Calu3 (cell line): ENCODE results near the gene EYA3. TPM values are rescaled to one million over a fixed set of nuclear protein-coding genes. Genes with fewer than 3 reads are reported as not detected.

ENCODE experiments used
- BruUV-seq: library from RNA; stranded (reverse); fragments of 400-500 nt; replicated peaks from 2 replicates; lab custom pipeline; 2021; lab: Mats Ljungman, UMichigan
- CTCF ChIA-PET: fragments of 300-600 bp; sonication (Branson Sonifier 250); formaldehyde crosslinking; loops from one replicate; lab custom pipeline; 2022; ENCODE audit warnings: antibody characterized with exemption; lab: Charles Lee
- DNase-seq: peaks from one replicate; pipeline ENCODE4 v3.0.0; 2022
- H3K27ac Mint-ChIP-seq: one replicate; pipeline ENCODE4 v1.8.0; 2022; ENCODE audit warnings: mixed read lengths; ENCODE audit not compliant: unreplicated experiment
- H3K27me3 Mint-ChIP-seq: one replicate; pipeline ENCODE4 v1.8.0; 2022; ENCODE audit warnings: mixed read lengths; ENCODE audit not compliant: unreplicated experiment
- H3K36me3 Mint-ChIP-seq: one replicate; pipeline ENCODE4 v1.8.0; 2022; ENCODE audit warnings: mild to moderate bottlenecking, moderate library complexity, mixed read lengths; ENCODE audit not compliant: insufficient read depth, unreplicated experiment
- H3K4me1 Mint-ChIP-seq: one replicate; pipeline ENCODE4 v1.8.0; 2022; ENCODE audit warnings: mild to moderate bottlenecking, low read depth, mixed read lengths; ENCODE audit not compliant: unreplicated experiment
- H3K4me3 Mint-ChIP-seq: one replicate; pipeline ENCODE4 v1.8.0; 2022; ENCODE audit warnings: mild to moderate bottlenecking, low read depth, moderate library complexity, mixed read lengths; ENCODE audit not compliant: unreplicated experiment
- H3K9me3 Mint-ChIP-seq: one replicate; pipeline ENCODE4 v1.8.0; 2022; ENCODE audit warnings: low read depth, mixed read lengths; ENCODE audit not compliant: unreplicated experiment
- CTCF ChIP-seq: fragments of 200-600 bp; IDR thresholded peaks from one replicate; pipeline ENCODE4 v1.8.0; 2022; ENCODE audit warnings: antibody characterized with exemption; ENCODE audit not compliant: unreplicated experiment
- intact Hi-C: fragments of 100-400 bp; cut with micrococcal nuclease; formaldehyde crosslinking; loops from one replicate; pipeline ENCODE4 v1.10.0; 2022; ENCODE audit not compliant: unreplicated experiment
- total RNA-seq: library from RNA; stranded (reverse); gene quantifications from 2 replicates; pipeline ENCODE4 v1.2.3, GENCODE V29; 2022

Gene EYA3
- total RNA-seq, 1 experiment from 2014 or later, result 18.8 TPM

DNA sequence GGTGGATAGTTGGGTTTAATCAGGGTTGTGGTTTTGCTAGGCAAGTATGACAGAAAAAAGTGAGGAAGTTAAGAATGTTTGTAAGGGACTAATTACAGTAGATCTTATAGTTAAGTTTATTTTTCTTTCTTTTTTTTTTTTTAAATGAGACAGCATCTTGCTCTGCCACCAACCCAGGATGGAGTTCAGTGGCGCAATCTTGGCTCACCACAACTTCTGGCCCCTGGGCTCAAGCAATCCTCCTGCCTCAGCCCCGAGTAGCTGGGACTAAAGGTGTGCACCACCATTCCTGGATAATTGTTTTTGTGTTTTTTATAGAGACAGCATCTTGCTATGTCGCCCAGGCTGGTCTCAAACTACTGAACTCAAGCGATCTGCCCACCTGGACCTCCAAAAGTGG is 41.7 kb downstream of the EYA3 start:
- TF ChIP-seq CTCF, result no peak
- intact Hi-C loops, result no loop called here
- Mint-ChIP-seq H3K9me3 (no peaks in the 10 kb centered on the region), H3K27ac (no peak overlapping the region), H3K4me3 (no peak overlapping the region), H3K4me1 (no peaks in the 10 kb centered on the region), H3K36me3 (peaks cover 5% of the 10 kb centered on the region), H3K27me3 (no peaks in the 10 kb centered on the region)
- no peak for DNase-seq
- CTCF ChIA-PET, result no interaction called here
- BruUV-seq, result no TSS peak

GRCh38 chr1:28045777-28046176 is 42.6 kb downstream of the EYA3 start:
- Mint-ChIP-seq H3K27me3 (no peaks in the 10 kb centered on the region), H3K4me1 (no peaks in the 10 kb centered on the region), H3K9me3 (no peaks in the 10 kb centered on the region), H3K4me3 (no peak overlapping the region), H3K27ac (no peak overlapping the region), H3K36me3 (peaks cover 5% of the 10 kb centered on the region)
- DNase-seq, result no peak
- BruUV-seq, result no TSS peak
- TF ChIP-seq CTCF, result no peak
- intact Hi-C loops, result no loop called here
- CTCF ChIA-PET, result no interaction called here

DNA sequence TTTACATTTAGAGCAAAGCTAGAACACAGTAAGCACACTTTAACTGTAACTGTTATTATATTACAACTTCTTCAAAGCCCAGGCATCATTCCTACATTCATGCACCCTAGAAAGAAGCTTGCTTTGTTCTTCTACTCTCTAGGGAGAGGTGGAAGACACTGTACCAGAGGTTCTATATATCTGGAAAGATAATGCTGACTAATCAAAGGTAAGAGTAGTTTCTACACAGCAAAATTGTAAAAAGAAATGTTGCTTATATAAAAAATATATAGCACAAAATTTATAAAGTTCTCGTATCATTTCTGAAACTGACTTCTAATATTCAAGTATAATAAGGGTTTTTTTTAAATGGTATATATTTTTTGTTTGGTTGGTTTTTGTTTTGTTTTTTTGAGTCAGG is 44.0 kb downstream of the EYA3 start:
- no TSS peak for BruUV-seq
- intact Hi-C loops, result no loop called here
- H3K4me3 Mint-ChIP-seq, result no peak overlapping the region
- TF ChIP-seq CTCF, result no peak
- H3K27me3 Mint-ChIP-seq, result no peaks in the 10 kb centered on the region
- peaks cover 5% of the 10 kb centered on the region for H3K36me3 Mint-ChIP-seq
- no peaks in the 10 kb centered on the region for H3K4me1 Mint-ChIP-seq
- no peak for DNase-seq
- CTCF ChIA-PET, result interaction anchor here (0.6 kb wide), 1 partner anchor 175 kb away, joined by 5 read pairs; no protein-coding TSS in a partner anchor
- H3K27ac Mint-ChIP-seq, result no peak overlapping the region
- H3K9me3 Mint-ChIP-seq, result no peaks in the 10 kb centered on the region

DNA sequence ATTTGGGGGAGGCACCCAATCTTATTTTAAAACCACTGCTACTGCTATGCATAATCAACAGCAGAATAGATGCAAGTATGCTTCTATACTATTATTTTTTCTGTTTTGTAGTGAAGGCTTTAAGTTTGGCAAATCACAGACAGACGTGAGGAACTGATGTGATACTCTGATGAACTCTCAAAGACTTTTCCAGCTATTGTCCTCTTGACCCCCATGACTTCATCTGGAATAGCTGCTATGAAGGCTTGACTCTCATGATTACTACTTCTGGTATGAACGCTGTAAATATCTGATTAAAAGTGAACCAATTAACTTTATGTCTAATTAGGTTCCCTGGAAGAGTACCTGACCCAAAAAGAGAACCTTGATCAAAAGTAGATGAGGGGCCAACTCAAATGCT is 49.1 kb downstream of the EYA3 start:
- H3K9me3 Mint-ChIP-seq, result no peaks in the 10 kb centered on the region
- intact Hi-C loops, result no loop called here

More for the DNA sequence above, 49.1 kb downstream of the EYA3 start:
- CTCF ChIA-PET, result interaction anchor here (0.5 kb wide), 1 partner anchor 544 kb away, joined by 3 read pairs; no protein-coding TSS in a partner anchor
- no peak for DNase-seq
- no peak overlapping the region for H3K27ac Mint-ChIP-seq
- no TSS peak for BruUV-seq
- no peaks in the 10 kb centered on the region for H3K4me1 Mint-ChIP-seq
- no peaks in the 10 kb centered on the region for H3K27me3 Mint-ChIP-seq
- TF ChIP-seq CTCF, result no peak
- H3K36me3 Mint-ChIP-seq, result peaks cover 4% of the 10 kb centered on the region
- H3K4me3 Mint-ChIP-seq, result no peak overlapping the region
